Choroid plexus epithelial cell (primary cell): ENCODE results near the gene MYO1B.

Experiments used
- DNase-seq: peaks from one replicate; pipeline ENCODE4 v3.0.0-alpha.2; 2010; ENCODE audit warnings: low read depth
- H3K4me3 ChIP-seq: 2 replicates; pipeline ENCODE4 v1.5.1; 2011; ENCODE audit warnings: low read depth, mild to moderate bottlenecking, control low read depth, low read length, moderate library complexity
- CTCF ChIP-seq: conservative IDR thresholded peaks from 2 replicates; pipeline ENCODE4 v1.5.1; 2011; ENCODE audit warnings: low read depth, mild to moderate bottlenecking, control low read depth, inconsistent platforms, low read length, moderate library complexity

Gene MYO1B

GRCh38 chr2:191318037-191318728, 73.0 kb downstream of the MYO1B start:
- peak; percentile 82 for DNase-seq
- H3K4me3 ChIP-seq = no peak overlapping the region
- TF ChIP-seq CTCF = no peak

GRCh38 chr2:191318729-191319078, 73.5 kb downstream of the MYO1B start:
- TF ChIP-seq CTCF = no peak
- no peak overlapping the region for H3K4me3 ChIP-seq
- DNase-seq = peak; percentile 79

GRCh38 chr2:191319186-191319585, 74.0 kb downstream of the MYO1B start:
- TF ChIP-seq CTCF = no peak
- peak; percentile 39 for DNase-seq
- H3K4me3 ChIP-seq = no peak overlapping the region

- TF ChIP-seq CTCF = no peak
- no peak for DNase-seq
- no peak overlapping the region for H3K4me3 ChIP-seq
Measured at GRCh38 chr2:191320881-191321280, 75.7 kb downstream of the MYO1B start.

GRCh38 chr2:191321861-191322662, 76.9 kb downstream of the MYO1B start:
- TF ChIP-seq CTCF = peak; percentile 15
- H3K4me3 ChIP-seq = no peak overlapping the region
- peak; percentile 77 for DNase-seq

- no peak for TF ChIP-seq CTCF
- DNase-seq = peak; percentile 43
- H3K4me3 ChIP-seq = no peak overlapping the region
Measured at GRCh38 chr2:191322828-191323506, 77.8 kb downstream of the MYO1B start.
